Prostate gland (tissue), 2 donors: ENCODE results near the gene SEC14L6.

Experiments used
- CTCF ChIP-seq, 4 experiments: fragments of 200-600 bp in 2 of 4; fragments of 450-650 bp in 2 of 4; sonication (generic) in 2 of 4; IDR thresholded peaks; 1 replicate in 3 of 4; 2 replicates in 1 of 4; pipeline ENCODE4 v1.5.1; 2016 to 2019; ENCODE audit warnings: antibody characterized with exemption in 4 of 4, mild to moderate bottlenecking in 2 of 4, moderate library complexity in 2 of 4
- POLR2A ChIP-seq: fragments of 450-650 bp; IDR thresholded peaks from one replicate; pipeline ENCODE4 v1.6.1; 2016; ENCODE audit warnings: antibody characterized with exemption, mild to moderate bottlenecking
- POLR2AphosphoS5 ChIP-seq: sonication (generic); formaldehyde crosslinking; IDR thresholded peaks from one replicate; pipeline ENCODE4 v1.6.1; 2017; ENCODE audit warnings: antibody characterized with exemption

- TF ChIP-seq POLR2AphosphoS5 (no peak), POLR2A (no peak), CTCF (IDR thresholded peaks at IDR 0.05) (no peak)
Measured at GRCh38 chr22:30555282-30556210, 9.0 kb upstream of the SEC14L6 start.
